Measurements from ENCODE around the gene CLEC4G. TPM values are rescaled to one million over a fixed set of nuclear protein-coding genes. Genes with fewer than 3 reads are reported as not detected.

Gene CLEC4G
- total and polyA plus RNA-seq, 9 donors, result 0.27 to 1.4 (median 0.46) TPM; not detected in 1

- DNase-seq, result no peak
These were observed 21.9 kb downstream of the CLEC4G start for GRCh38 chr19:7709932-7710460.

DNA sequence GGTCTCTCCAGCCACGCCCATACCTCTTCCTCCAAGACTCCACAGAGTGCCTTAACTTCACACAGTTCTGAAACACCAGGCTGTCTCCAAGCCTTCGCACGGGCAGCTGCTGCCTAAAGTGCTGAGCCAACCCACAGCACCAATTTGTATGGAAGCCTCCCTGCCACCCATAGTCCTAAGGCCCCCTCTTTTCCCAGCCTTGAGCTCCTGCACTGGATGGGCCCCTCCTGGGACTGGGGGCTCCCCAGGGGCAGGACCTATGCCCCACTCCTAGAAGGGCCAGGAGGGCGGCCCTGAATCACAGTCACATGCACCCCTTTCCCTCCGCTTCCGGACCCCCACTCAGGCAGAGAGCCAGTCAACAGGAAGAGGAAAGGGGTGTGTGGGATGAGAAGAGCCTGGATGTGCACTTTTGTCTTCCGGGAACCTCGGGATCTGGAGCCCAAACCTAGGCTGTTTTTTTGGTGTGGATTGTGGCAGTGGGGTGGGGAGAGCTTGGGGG is 24.9 kb downstream of the CLEC4G start:
- no peaks in the 10 kb centered on the region for H3K9me3 ChIP-seq
- intact Hi-C loops (cut with DNase I), result no loop called here
- no peak for TF ChIP-seq CTCF (IDR thresholded peaks at IDR 0.05)
- TF ChIP-seq EP300 (IDR thresholded peaks at IDR 0.05), result no peak
- no peak for TF ChIP-seq POLR2A (IDR thresholded peaks at IDR 0.05)
- no peaks in the 10 kb centered on the region for H3K36me3 ChIP-seq
- H3K4me3 ChIP-seq, result no peak overlapping the region
- DNase-seq, result no peak
- 56 to 61% (median 58%) methylated on average over 8 of the region's 8 CpGs for WGBS, 3 donors
- H3K4me1 ChIP-seq (ENCODE audit: insufficient read depth), result no peaks in the 10 kb centered on the region
- H3K27me3 ChIP-seq, result no peaks in the 10 kb centered on the region
- H3K27ac ChIP-seq, result no peak overlapping the region

More at GRCh38 chr19:7709932-7710460, 21.9 kb downstream of the CLEC4G start:
- no peaks in the 10 kb centered on the region for H3K9me3 ChIP-seq
- no peaks in the 10 kb centered on the region for H3K4me1 ChIP-seq (ENCODE audit: insufficient read depth)
- no peak for TF ChIP-seq EP300 (IDR thresholded peaks at IDR 0.05)
- no peak for TF ChIP-seq POLR2A (IDR thresholded peaks at IDR 0.05)
- TF ChIP-seq CTCF (IDR thresholded peaks at IDR 0.05), result no peak
- H3K27me3 ChIP-seq, result no peaks in the 10 kb centered on the region
- WGBS, 3 donors, result 65 to 72% (median 68%) methylated on average over 10 of the region's 10 CpGs
- no peaks in the 10 kb centered on the region for H3K36me3 ChIP-seq
- intact Hi-C loops (cut with DNase I), result loop anchor here in 1 of 4 donors (10.0 kb wide), 1 partner anchor 1535 kb away; no protein-coding TSS in a partner anchor
- H3K4me3 ChIP-seq, result no peak overlapping the region
- no peak overlapping the region for H3K27ac ChIP-seq

DNA sequence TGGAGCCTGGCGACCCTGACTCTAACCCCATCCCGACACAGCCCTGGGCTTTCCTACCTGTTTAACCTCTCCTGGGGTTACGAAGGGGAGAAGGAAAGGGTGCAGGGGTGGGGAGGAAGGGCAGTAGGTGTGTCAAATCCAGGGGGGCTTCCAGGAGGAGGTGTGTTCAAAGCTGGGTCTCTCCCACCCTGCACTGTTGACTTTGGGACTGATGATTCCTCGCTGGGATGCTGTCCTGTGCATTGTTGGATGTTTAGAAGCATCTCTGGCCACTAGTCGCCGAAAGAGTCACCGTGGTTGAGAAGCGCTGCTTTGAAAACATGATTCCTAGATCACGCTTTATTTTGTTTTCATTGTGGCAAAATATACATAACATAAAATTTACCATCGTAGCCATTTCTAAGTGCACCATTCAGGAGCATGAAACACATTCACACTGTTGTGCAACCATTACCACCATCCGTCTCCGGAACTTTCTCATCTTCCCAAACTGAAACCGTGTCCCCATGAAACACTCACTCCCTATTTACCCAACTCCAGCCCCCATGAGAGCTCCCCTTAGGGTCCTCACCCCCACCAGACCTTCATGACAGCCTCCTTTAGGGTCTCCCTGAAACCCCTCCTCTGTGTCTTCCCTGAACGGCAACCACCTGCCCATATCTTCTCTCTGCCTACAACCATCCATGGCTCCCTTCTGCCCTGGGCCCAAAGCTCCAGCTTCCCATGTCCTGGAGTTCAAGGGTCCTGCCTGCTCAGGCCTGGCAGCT is 25.5 kb downstream of the CLEC4G start:
- no peaks in the 10 kb centered on the region for H3K4me1 ChIP-seq (ENCODE audit: insufficient read depth)
- no peak overlapping the region for H3K4me3 ChIP-seq
- 78 to 80% (median 78%) methylated on average over 14 of the region's 14 CpGs for WGBS, 3 donors
- intact Hi-C loops (cut with DNase I), result no loop called here
- DNase-seq, result no peak
- H3K36me3 ChIP-seq, result no peaks in the 10 kb centered on the region
- H3K27ac ChIP-seq, result no peak overlapping the region
- TF ChIP-seq CTCF (IDR thresholded peaks at IDR 0.05), result no peak
- no peak for TF ChIP-seq POLR2A (IDR thresholded peaks at IDR 0.05)
- no peak for TF ChIP-seq EP300 (IDR thresholded peaks at IDR 0.05)
- H3K27me3 ChIP-seq, result no peaks in the 10 kb centered on the region
- no peaks in the 10 kb centered on the region for H3K9me3 ChIP-seq

GRCh38 chr19:7705387-7706187 is 26.3 kb downstream of the CLEC4G start:
- intact Hi-C loops (cut with DNase I), result no loop called here
- Histone ChIP-seq H3K4me3 (no peak overlapping the region), H3K4me1 (ENCODE audit: insufficient read depth) (no peaks in the 10 kb centered on the region), H3K9me3 (no peaks in the 10 kb centered on the region), H3K27me3 (no peaks in the 10 kb centered on the region), H3K36me3 (no peaks in the 10 kb centered on the region), H3K27ac (no peak overlapping the region)
- WGBS, 3 donors, result 57 to 59% (median 58%) methylated on average over 24 of the region's 24 CpGs
- TF ChIP-seq EP300 (IDR thresholded peaks at IDR 0.05) (no peak), CTCF (IDR thresholded peaks at IDR 0.05) (no peak), POLR2A (IDR thresholded peaks at IDR 0.05) (no peak)
- no peak for DNase-seq
